ENCODE measurements around the gene ERFE.
"Not testable (repeated sequence)": the region's sequence is repeated elsewhere in the genome, so short reads cannot be mapped to it uniquely, and the experiment has no call there.

ERFE gene, protein sequence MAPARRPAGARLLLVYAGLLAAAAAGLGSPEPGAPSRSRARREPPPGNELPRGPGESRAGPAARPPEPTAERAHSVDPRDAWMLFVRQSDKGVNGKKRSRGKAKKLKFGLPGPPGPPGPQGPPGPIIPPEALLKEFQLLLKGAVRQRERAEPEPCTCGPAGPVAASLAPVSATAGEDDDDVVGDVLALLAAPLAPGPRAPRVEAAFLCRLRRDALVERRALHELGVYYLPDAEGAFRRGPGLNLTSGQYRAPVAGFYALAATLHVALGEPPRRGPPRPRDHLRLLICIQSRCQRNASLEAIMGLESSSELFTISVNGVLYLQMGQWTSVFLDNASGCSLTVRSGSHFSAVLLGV

GRCh38 chr2:238158509-238159070 lies at the start of gene ERFE:
Gene ERFE (plus strand): TSS chr2:238158970. CDS start chr2:238159008, 38 bp downstream.
- peak; percentile 29 to 46 for DNase-seq (ENCODE audit: low read depth in 2 of 2)

- no peak for DNase-seq (ENCODE audit: low read depth in 2 of 2)
Measured at GRCh38 chr2:238113611-238114010, 45.2 kb upstream of the ERFE start.

GRCh38 chr2:238114331-238114841 lies 44.4 kb upstream of the ERFE start:
- DNase-seq (ENCODE audit: low read depth in 2 of 2): no peak

DNA sequence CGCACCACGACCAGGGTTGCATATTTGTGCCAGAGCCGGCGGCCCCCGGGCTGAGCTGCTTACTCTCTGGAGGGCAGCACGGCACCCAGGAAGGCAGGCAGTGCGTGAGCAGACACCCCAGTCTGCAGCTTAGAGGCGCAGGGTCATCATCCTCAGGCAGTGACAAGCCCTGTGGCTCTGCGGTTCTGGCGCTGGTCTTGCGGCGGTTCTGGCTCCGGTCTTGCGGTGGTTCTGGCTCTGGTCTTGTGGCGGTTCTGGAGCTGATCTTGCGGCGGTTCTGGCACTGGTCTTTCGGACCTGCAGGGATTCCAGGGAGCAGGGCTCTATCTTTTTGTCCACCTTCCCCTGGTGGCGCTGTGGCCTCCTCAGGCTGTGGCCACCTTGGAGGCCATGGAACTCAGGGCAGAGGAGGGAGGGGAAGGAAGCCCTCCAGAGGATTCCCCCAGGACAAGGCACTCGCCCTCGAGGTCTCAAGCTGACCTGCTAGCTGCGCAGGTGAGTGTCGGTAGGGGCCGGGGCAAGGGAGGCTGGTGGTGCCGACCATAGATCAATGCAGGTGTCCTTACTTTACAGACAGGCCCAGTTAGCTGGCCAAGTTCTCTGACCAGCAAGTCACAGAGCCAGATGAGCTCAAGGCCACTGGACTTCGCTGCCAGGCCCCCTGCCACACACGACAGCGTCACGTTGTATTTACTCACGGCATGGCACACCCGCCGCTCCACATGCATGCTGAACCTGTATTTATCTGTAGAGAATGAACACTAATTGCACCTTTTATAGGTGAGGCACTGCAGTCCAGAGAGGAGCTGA lies 43.7 kb upstream of the ERFE start:
- no peak for DNase-seq (ENCODE audit: low read depth in 2 of 2)

GRCh38 chr2:238115709-238116108 lies 43.1 kb upstream of the ERFE start:
- not testable (repeated sequence) for DNase-seq (ENCODE audit: low read depth in 2 of 2)

GRCh38 chr2:238116298-238117198 lies 42.2 kb upstream of the ERFE start:
- no peak for DNase-seq (ENCODE audit: low read depth in 2 of 2)

DNA sequence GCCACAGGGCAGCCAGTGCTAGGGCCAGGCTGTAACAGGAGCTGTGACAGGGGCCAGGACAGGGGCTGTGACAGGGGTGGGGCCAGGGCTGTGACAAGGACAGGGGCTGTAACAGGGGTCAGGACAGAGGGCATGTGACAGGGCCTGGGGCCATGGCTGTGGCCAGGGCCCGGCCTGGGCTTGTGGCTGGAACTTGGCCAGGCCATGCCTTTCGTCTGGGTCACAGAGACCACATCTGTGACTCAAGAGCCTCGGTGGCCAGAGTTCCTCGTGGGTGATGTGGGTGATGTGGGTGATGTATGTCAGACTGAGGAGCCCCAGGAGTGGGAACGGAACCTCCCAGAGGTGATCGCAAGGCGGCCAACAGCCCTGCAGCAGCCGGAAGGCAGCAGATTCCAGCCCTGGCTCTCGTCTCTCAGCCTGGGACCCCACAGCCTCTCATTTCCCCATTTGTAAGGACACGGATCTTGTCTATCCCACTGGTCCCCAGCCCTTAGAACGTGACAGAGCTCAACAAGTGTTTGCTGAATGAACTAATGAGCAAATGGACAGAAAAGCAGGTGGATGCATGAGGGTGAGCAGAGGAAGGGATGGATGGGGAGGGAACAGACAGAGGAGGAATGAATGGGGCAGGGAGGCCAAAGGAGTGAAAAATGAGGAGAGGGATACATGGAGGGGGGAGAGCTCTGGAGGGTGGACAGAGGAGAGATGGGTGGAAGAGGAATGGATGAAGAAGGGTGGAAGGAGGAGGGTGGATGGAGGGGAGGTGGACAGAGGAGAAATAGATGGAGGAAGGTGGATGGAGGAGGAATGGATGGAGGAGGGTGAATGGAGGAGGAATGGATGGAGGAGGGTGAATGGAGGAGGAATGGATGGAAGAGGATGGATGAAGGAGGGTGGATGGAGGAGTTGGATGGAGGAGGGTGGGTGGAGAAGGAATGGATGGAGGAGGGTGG lies 41.3 kb upstream of the ERFE start:
- no peak for DNase-seq (ENCODE audit: low read depth in 2 of 2)

DNA sequence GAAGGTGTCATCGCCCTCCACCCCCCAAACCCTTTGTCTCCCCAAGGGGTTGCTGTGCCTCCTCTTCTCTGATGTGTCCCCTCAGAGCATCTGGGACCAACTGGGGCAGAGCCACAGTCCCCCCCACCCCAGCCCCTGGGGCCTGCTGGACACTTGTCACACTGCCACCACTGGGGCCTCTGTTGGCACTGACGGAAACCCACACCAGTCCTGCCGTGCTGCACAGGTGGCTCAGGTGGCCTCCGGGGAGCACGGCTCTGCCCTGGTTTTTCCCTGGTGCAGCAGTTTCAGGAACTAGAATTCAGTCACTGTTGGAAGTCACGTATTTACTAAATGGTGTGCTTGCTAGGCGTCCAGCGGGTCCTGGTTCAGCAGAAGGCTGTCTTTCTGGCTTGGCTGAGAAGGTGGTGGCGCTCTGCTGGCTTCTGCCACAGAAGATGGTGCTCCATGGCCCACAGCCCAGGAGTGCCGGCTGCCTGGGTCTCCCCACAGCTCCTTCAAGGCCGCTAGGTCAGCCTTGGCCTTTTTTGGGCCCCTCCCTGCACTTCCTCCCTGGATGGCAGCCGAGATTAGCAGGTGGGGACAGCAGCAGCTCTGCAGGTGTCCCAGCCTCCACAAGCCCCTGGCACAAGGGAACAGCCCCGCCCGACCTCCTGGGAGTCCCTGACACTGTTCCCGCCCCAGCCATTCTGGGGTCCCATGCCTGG lies 38.9 kb upstream of the ERFE start:
- no peak for DNase-seq (ENCODE audit: low read depth in 2 of 2)

DNA sequence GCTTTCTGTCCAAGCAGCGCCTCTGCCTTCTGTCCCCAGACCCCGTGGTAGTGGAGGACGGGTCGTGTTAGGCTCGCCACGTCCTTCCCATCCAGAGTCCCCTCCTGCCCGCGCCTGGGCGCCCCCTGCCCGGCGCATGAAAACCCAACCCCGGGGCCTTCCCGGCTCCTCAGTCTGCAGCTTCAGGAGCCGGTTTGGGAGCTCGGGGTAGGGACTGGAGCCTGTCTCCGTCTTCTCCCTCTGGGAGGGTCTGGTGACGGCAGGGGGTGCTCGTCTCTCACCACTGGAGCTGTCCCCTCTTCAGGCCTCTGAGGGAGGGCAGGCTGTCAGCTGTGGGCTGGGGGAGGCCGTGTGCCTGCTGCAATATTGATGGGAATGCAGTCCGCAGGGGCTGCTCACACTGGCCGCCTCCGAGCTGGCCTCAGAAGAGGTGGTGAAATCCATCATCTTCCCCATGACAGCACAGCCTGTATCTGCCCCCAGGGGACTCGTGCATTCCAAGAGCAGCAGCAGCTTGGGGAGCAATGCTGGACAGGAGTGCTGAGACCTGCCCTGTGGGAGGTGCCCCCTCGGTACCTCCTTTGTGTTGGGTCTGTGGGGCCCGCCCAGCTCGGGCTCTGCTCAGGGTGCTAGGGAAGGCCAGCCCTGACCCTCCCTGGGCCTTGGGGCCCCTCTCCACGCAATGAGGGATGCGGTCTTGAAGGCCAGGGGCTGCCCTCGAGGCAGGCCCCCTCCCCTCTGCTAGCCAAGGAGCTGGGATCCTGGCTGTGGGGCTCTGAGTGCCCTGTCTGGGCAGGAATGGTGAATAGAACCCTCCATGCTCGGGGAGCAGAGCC lies 38.1 kb upstream of the ERFE start:
- DNase-seq (ENCODE audit: low read depth in 2 of 2): no peak

DNA sequence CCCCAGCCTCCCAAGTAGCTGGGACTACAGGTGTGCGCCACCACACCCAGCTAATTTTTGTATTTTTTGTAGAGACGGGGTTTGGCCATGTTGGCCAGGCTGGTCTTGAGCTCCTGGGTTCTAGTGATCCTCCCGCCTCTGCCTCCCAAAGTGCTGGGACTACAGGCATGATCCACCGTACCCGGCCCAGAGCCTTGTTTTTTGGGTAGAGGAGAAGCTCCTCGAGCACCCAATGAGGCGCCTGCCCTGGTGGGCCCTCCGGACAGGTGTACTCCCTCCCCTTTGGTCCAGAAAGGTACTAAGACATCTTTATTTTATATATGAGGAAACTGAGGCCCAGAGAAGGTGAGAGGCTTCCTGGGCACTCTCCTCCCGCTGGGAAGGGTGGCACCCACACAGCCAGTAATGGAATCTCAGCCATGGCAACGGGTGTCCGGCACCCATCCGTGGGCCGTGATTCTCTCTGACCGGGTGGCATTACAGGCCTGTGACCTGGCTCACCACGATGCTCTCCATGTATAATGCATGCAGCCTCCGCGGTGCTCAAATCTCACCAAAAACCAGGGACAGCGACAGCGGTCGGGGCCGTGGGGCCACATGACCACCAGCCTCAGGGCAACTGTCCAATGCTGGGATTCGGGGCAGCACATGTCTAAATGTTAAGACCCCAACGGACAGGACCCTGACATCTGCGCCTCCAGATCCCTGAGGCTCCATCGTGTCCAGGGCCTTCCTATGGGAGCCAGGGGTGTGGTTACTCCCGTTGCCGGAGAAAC lies 37.1 kb upstream of the ERFE start:
- no peak for DNase-seq (ENCODE audit: low read depth in 2 of 2)

GRCh38 chr2:238122287-238123217 lies 36.2 kb upstream of the ERFE start:
- no peak for DNase-seq (ENCODE audit: low read depth in 2 of 2)

DNA sequence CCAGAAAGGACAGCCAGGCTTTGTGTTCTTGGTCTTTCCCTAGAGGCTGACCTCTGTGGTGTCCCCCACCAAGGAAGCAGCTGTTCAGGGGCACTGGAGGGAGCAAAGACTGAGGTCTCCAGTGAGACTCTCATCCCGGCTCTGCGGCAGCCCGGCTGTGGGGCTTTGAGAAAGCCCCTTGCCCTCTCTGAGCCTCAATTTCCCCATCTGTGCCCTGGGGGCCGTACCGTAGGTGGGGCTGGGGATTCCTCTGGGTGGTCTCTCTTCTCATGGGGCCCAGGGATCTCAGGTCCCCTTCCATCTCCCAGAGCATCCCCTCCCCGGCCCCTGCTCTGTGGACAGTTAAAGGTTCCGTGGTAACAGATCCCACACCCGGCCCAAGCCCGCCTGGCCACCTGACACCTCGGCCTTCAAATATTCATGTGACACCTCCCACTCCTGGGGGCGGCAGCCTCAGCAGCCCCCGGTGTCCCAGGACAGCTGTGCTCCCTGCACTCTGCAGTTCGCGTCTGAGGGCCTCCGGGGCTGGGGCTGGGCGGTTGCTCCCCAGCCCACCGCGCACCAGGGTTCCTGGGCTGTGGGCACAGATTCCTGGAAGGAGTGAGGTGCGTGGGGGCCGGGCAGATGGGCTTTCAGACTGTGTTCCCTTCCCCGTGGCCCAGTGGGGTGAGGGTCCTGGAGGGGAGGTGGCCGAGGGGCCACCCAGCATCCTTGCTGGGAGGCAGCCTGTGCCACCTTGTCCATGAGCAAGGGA lies 35.4 kb upstream of the ERFE start:
- DNase-seq (ENCODE audit: low read depth in 2 of 2): no peak

- no peak for DNase-seq (ENCODE audit: low read depth in 2 of 2)
Measured at GRCh38 chr2:238123991-238124470, 34.7 kb upstream of the ERFE start.

- DNase-seq (ENCODE audit: low read depth in 2 of 2): no peak
Measured at GRCh38 chr2:238124488-238125126, 34.2 kb upstream of the ERFE start.

- DNase-seq (ENCODE audit: low read depth in 2 of 2): no peak
Measured at GRCh38 chr2:238125127-238125885, 33.5 kb upstream of the ERFE start.
